ENCODE results near the gene PCDHA5. TPM values are rescaled to one million over a fixed set of nuclear protein-coding genes. Genes with fewer than 3 reads are reported as not detected.

Gene PCDHA5
- total and polyA plus RNA-seq, 10 of the 15 experiments (the other 5 are each of a cell fraction or from before 2014, with no cell fraction given): under 0.01 TPM; not detected in 9

DNA sequence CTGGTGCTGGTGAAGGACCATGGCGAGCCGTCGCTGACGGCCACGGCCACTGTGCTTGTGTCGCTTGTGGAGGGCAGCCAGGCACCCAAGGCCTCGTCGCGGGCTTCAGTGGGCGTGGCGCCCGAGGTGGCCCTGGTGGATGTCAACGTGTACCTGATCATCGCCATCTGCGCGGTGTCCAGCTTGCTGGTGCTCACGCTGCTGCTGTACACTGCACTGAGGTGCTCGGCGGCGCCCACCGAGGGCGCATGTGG is 36.5 kb downstream of the PCDHA5 start:
- H3K9ac ChIP-seq (ENCODE audit: control insufficient read depth, insufficient read depth, low read length): no peak overlapping the region
- H3K27me3 ChIP-seq (replicated peaks in 1 of 2; ENCODE audit: control insufficient read depth in 2 of 2, insufficient read depth in 2 of 2, low read length in 1 of 2): no peaks in the 10 kb centered on the region
- ChIA-PET RAD21 (ENCODE audit: unreplicated experiment) (no interaction called here), SMC1A (ENCODE audit: uncharacterized antibody, unreplicated experiment) (no interaction called here), CTCF (no interaction called here), POLR2A (no interaction called here)
- TF ChIP-seq, protein P1, sequence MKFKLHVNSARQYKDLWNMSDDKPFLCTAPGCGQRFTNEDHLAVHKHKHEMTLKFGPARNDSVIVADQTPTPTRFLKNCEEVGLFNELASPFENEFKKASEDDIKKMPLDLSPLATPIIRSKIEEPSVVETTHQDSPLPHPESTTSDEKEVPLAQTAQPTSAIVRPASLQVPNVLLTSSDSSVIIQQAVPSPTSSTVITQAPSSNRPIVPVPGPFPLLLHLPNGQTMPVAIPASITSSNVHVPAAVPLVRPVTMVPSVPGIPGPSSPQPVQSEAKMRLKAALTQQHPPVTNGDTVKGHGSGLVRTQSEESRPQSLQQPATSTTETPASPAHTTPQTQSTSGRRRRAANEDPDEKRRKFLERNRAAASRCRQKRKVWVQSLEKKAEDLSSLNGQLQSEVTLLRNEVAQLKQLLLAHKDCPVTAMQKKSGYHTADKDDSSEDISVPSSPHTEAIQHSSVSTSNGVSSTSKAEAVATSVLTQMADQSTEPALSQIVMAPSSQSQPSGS (IDR thresholded peaks at IDR 0.05; ENCODE audit: low read length): no peak
- TF ChIP-seq, protein P2, sequence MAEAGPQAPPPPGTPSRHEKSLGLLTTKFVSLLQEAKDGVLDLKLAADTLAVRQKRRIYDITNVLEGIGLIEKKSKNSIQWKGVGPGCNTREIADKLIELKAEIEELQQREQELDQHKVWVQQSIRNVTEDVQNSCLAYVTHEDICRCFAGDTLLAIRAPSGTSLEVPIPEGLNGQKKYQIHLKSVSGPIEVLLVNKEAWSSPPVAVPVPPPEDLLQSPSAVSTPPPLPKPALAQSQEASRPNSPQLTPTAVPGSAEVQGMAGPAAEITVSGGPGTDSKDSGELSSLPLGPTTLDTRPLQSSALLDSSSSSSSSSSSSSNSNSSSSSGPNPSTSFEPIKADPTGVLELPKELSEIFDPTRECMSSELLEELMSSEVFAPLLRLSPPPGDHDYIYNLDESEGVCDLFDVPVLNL (IDR thresholded peaks at IDR 0.05; ENCODE audit: low read depth, low read length): no peak
- TF ChIP-seq ASH2L (IDR thresholded peaks at IDR 0.05; ENCODE audit: borderline replicate concordance, low read depth): no peak
- 82% methylated on average over 18 of the region's 22 CpGs for WGBS (ENCODE audit: insufficient coverage, insufficient replicate concordance, low lambda C conversion rate, missing lambda C conversion rate)
- BruUV-seq (replicated peaks): no TSS peak
- H3K4me2 ChIP-seq (ENCODE audit: control insufficient read depth, insufficient read depth): no peak overlapping the region
- H3K27ac ChIP-seq (ENCODE audit: control insufficient read depth, insufficient read depth): no peak overlapping the region
- no peaks in the 10 kb centered on the region for H3K36me3 ChIP-seq (ENCODE audit: control insufficient read depth in 2 of 2, insufficient read depth in 2 of 2, low read length in 1 of 2)
- in situ Hi-C loops (cut with MboI) (no loop called here), intact Hi-C loops (cut with micrococcal nuclease; ENCODE audit: unreplicated experiment) (no loop called here)
- H3K79me2 ChIP-seq (ENCODE audit: control insufficient read depth, insufficient read depth, low read length): no peaks in the 10 kb centered on the region
- ATAC-seq: no peak
- H3K4me3 ChIP-seq: no peak overlapping the region
- no peak overlapping the region for H2AFZ ChIP-seq (ENCODE audit: control insufficient read depth, low read depth, low read length)
- H3K9me3 ChIP-seq (replicated peaks; ENCODE audit: control insufficient read depth, insufficient read depth, low read length): no peaks in the 10 kb centered on the region; the same call in 2 of the 3 replicates
- no peak for DNase-seq (ENCODE audit: low read depth, low spot score)
- H3K4me1 ChIP-seq (ENCODE audit: control insufficient read depth, insufficient read depth, low read length): no peaks in the 10 kb centered on the region
- no peak for FAIRE-seq
- no peaks in the 10 kb centered on the region for H4K20me1 ChIP-seq (ENCODE audit: control insufficient read depth, insufficient read depth)

DNA sequence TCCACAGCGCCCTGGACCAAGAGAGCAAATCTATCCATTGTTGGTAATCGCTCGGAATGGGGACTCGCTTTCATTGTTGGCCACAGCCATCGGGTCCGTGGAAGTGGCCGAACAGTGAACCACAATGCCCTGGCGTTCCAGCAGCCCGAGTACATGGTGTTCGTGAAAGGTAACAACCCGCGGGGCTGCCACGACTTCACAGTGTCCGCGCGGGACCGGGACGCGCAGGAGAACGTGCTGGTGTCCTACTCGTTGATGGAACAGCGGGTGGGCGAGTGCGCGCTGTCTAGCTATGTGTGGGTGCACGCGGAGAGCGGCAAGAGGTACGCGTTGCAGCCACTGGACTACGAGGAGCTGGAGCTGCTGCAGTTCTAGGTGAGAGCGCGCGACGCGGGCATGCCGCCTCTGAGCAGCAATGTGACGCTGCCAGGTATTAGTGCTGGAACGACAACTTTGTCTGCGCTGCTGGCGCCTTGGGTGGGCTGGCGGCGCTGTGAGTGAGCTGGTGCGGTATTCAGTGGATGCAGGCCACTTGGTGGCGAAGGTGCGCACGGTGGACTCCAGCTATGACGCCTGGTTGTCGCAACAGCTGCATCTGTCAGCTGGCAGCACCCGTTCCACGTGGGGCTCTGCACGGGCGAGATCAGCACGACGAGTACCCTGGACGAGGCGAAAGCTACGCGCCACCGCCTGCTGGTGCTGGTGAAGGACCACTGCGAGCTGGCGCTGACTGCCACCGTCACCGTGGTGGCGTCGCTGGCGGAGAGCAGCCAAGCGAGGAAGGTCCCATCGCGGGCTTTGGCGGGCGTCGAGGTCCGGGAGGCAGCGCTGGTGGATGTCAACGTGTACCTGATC is 41.3 kb downstream of the PCDHA5 start:
- Histone ChIP-seq H3K79me2 (ENCODE audit: control insufficient read depth, insufficient read depth, low read length) (no peaks in the 10 kb centered on the region), H3K27ac (ENCODE audit: control insufficient read depth, insufficient read depth) (no peak overlapping the region), H4K20me1 (ENCODE audit: control insufficient read depth, insufficient read depth) (no peaks in the 10 kb centered on the region), H3K27me3 (replicated peaks in 1 of 2; ENCODE audit: control insufficient read depth in 2 of 2, insufficient read depth in 2 of 2, low read length in 1 of 2) (no peaks in the 10 kb centered on the region), H3K36me3 (ENCODE audit: control insufficient read depth in 2 of 2, insufficient read depth in 2 of 2, low read length in 1 of 2) (no peaks in the 10 kb centered on the region), H3K9ac (ENCODE audit: control insufficient read depth, insufficient read depth, low read length) (no peak overlapping the region), H2AFZ (ENCODE audit: control insufficient read depth, low read depth, low read length) (no peak overlapping the region), H3K4me2 (ENCODE audit: control insufficient read depth, insufficient read depth) (no peak overlapping the region), H3K4me3 (no peak overlapping the region), H3K9me3 (replicated peaks; ENCODE audit: control insufficient read depth, insufficient read depth, low read length) (no peaks in the 10 kb centered on the region; the same call in 2 of the 3 replicates), H3K4me1 (ENCODE audit: control insufficient read depth, insufficient read depth, low read length) (no peaks in the 10 kb centered on the region)
- ChIA-PET CTCF (no interaction called here), RAD21 (ENCODE audit: unreplicated experiment) (no interaction called here), POLR2A (no interaction called here), SMC1A (ENCODE audit: uncharacterized antibody, unreplicated experiment) (no interaction called here)
- in situ Hi-C loops (cut with MboI) (no loop called here), intact Hi-C loops (cut with micrococcal nuclease; ENCODE audit: unreplicated experiment) (no loop called here)
- FAIRE-seq (no peak), DNase-seq (ENCODE audit: low read depth, low spot score) (no peak), ATAC-seq (no peak)
- 82% methylated on average over 62 of the region's 76 CpGs for WGBS (ENCODE audit: insufficient coverage, insufficient replicate concordance, low lambda C conversion rate, missing lambda C conversion rate)
- no TSS peak for BruUV-seq (replicated peaks)
- TF ChIP-seq POLR2A (IDR thresholded peaks at IDR 0.05; ENCODE audit: low read depth, low read length) (no peak), IKZF2 (IDR thresholded peaks at IDR 0.05) (no peak), SUPT20H (IDR thresholded peaks at IDR 0.05; ENCODE audit: borderline replicate concordance, control insufficient read depth, low read depth, low read length) (no peak), SUZ12 (IDR thresholded peaks at IDR 0.05; ENCODE audit: unreplicated experiment) (no peak), CHD1 (IDR thresholded peaks at IDR 0.05; ENCODE audit: low read depth, low read length) (no peak), SPI1 (IDR thresholded peaks at IDR 0.05; ENCODE audit: borderline replicate concordance, insufficient read depth, low read depth, low read length) (no peak), TARDBP (IDR thresholded peaks at IDR 0.05; ENCODE audit: borderline replicate concordance) (no peak), GABPA (IDR thresholded peaks at IDR 0.05; ENCODE audit: low read depth) (no peak), NR2F1 (conservative IDR thresholded peaks at IDR 0.05) (no peak), POLR2AphosphoS5 (IDR thresholded peaks at IDR 0.05; ENCODE audit: low read length) (no peak), ZNF24 (IDR thresholded peaks at IDR 0.05) (no peak)
- TF ChIP-seq, protein P3, sequence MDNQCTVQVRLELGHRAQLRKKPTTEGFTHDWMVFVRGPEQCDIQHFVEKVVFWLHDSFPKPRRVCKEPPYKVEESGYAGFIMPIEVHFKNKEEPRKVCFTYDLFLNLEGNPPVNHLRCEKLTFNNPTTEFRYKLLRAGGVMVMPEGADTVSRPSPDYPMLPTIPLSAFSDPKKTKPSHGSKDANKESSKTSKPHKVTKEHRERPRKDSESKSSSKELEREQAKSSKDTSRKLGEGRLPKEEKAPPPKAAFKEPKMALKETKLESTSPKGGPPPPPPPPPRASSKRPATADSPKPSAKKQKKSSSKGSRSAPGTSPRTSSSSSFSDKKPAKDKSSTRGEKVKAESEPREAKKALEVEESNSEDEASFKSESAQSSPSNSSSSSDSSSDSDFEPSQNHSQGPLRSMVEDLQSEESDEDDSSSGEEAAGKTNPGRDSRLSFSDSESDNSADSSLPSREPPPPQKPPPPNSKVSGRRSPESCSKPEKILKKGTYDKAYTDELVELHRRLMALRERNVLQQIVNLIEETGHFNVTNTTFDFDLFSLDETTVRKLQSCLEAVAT (IDR thresholded peaks at IDR 0.05): no peak
